Measurements from ENCODE around the gene CHD2. TPM values are rescaled to one million over a fixed set of nuclear protein-coding genes. Genes with fewer than 3 reads are reported as not detected.

Gene CHD2
- total and polyA plus RNA-seq, 8 donors, result 21.5 to 833 (median 131) TPM

DNA sequence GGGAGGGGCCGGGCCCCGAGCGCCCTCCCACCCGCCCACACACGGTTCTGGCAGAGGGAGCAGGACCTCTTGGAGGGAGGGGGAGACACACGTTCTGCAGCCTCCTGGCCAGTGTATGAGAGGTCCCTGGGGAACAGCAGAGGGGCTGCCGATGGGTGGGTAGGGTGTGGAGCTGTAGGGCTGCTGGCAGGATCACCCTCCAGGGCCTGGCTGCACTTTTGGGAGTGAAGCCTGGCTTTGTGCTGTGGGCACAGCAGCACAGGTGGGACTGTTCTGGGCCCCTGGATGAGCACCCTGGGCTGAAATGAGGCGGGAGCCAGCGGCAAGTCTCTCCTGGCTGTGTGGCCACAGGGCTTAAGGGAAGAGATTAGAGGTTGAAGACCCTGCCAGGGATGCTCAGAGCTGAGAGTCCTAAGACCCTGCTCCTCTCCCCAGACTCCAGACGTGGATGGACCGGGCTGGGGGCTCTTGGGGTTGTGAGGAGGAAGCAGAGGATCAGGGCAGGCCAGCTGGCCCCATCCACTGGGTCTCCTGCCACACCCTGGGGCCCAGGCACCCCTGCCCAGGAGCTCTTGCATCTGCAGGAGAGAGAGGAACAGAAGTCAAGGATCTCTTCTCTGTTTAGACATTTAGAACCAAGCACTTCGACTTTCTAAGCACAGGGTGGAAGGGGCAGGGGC, 143.6 kb downstream of the CHD2 start:
- Histone ChIP-seq H3K4me1 (peaks cover 0 to 18% (median 9%) of the 10 kb centered on the region in 4 donors), H3K9me3 (peaks cover 0 to 9% (median 7%) of the 10 kb centered on the region in 4 donors), H3K27ac (peak overlapping the region in 2 of 5 donors; percentile 22 to 55), H3K36me3 (peaks cover 17 to 66% (median 37%) of the 10 kb centered on the region in 4 donors), H3K27me3 (peaks cover 0 to 10% (median 0%) of the 10 kb centered on the region in 3 donors), H3K4me3 (no peak overlapping the region)
- DNase-seq, result no peak
- intact Hi-C loops (cut with DNase I; ENCODE audit: low total_unique reads), result no loop called here
- TF ChIP-seq POLR2AphosphoS5 (IDR thresholded peaks at IDR 0.05), result no peak
- TF ChIP-seq CTCF (IDR thresholded peaks at IDR 0.05), result no peak
- TF ChIP-seq POLR2A (IDR thresholded peaks at IDR 0.05), result no peak
- no peak for TF ChIP-seq EP300 (IDR thresholded peaks at IDR 0.05)
- WGBS, 5 donors, result 37 to 53% (median 49%) methylated on average over 12 of the region's 12 CpGs

DNA sequence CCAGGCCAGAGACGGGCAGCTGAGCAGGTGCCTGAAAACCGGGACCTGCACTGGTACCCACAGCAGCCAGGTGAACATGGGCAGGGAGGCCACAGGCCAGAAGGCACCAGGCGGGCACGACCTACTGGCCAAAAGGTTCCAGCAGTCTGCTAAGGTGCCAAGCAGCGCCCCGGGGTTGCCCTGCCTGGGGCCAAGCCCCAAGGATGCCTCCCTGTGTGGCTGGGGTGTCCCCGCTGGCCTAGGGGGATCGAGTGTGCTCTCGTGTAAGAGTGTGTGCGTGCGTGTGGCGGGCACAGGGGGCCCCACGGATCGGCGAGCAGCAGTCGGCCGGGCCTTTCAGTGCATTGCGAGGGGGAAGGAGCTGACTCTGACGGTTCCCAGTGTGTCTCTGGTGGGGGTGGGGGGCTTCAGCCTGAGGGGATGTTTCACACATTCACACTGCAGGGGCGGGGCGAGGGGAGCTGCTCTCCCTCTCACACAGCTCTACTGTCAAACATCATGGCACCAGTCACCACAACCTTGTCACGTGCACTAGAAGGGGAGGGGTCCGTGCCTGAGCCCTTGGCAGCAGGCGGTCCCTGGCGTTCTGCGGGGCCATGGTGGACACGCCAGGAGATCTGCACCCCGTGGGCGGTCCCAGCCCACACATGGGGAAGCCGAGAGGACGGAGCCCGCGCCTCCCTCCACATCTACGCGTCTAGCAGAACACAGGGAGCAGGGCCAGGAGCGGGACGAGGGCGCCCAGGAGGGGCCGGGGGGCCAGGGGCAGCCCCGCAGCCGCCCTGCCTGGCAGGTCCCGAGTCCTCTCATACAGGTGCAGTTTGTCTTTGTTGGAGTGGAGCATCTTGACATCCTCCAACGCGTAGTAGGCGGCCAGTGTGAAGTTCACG, 144.4 kb downstream of the CHD2 start:
- H3K4me1 ChIP-seq, result peaks cover 0 to 26% (median 13%) of the 10 kb centered on the region in 4 donors
- intact Hi-C loops (cut with DNase I; ENCODE audit: low total_unique reads), result no loop called here
- no peak overlapping the region for H3K4me3 ChIP-seq
- peak in 1 of 2 donors; percentile 43 for DNase-seq
- H3K27me3 ChIP-seq, result peaks cover 0 to 10% (median 0%) of the 10 kb centered on the region in 3 donors
- TF ChIP-seq CTCF (IDR thresholded peaks at IDR 0.05), result no peak
- no peak for TF ChIP-seq POLR2AphosphoS5 (IDR thresholded peaks at IDR 0.05)
- no peak for TF ChIP-seq POLR2A (IDR thresholded peaks at IDR 0.05)
- TF ChIP-seq EP300 (IDR thresholded peaks at IDR 0.05), result no peak
- 81 to 88% (median 86%) methylated on average over 13 to 46 of the region's 46 CpGs for WGBS, 5 donors
- peaks cover 0 to 9% (median 7%) of the 10 kb centered on the region in 4 donors for H3K9me3 ChIP-seq
- peak overlapping the region in 2 of 5 donors; percentile 22 to 55 for H3K27ac ChIP-seq
- peaks cover 17 to 74% (median 40%) of the 10 kb centered on the region in 4 donors for H3K36me3 ChIP-seq

GRCh38 chr15:93045191-93045785, 145.2 kb downstream of the CHD2 start:
- H3K36me3 ChIP-seq, result peaks cover 17 to 81% (median 46%) of the 10 kb centered on the region in 4 donors
- intact Hi-C loops (cut with DNase I; ENCODE audit: low total_unique reads), result no loop called here
- H3K4me1 ChIP-seq, result peaks cover 0 to 33% (median 16%) of the 10 kb centered on the region in 4 donors
- peak overlapping the region in 1 of 5 donors; percentile 55 for H3K27ac ChIP-seq
- H3K9me3 ChIP-seq, result peaks cover 0 to 9% (median 7%) of the 10 kb centered on the region in 4 donors
- 92 to 95% (median 92%) methylated on average over 18 to 27 of the region's 27 CpGs for WGBS, 5 donors
- TF ChIP-seq CTCF (IDR thresholded peaks at IDR 0.05) (no peak), POLR2A (IDR thresholded peaks at IDR 0.05) (no peak), POLR2AphosphoS5 (IDR thresholded peaks at IDR 0.05) (no peak), EP300 (IDR thresholded peaks at IDR 0.05) (no peak)
- no peak overlapping the region for H3K4me3 ChIP-seq
- no peak for DNase-seq
- peaks cover 0 to 10% (median 0%) of the 10 kb centered on the region in 3 donors for H3K27me3 ChIP-seq

DNA sequence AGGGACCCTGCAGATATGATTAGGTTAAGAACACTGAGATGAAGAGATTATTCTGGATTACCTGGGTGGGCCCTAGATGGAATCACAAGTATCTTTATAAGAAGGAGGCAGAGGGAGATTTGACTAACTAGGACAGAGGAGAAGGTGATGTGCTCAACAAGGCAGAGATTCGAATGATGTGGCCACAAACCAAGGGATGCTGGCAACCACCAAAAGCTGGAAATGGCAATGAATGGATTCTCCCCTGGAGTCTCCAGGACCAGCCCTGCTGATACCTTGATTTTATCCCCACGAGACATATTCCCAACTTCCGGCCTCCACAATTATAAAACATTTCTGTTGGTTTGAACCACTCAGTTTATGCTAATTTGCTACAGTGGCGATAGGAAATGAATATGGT, 146.0 kb downstream of the CHD2 start:
- Histone ChIP-seq H3K27me3 (peaks cover 0 to 10% (median 0%) of the 10 kb centered on the region in 3 donors), H3K36me3 (peaks cover 17 to 90% (median 52%) of the 10 kb centered on the region in 4 donors), H3K4me3 (no peak overlapping the region), H3K27ac (no peak overlapping the region), H3K9me3 (peaks cover 0 to 9% (median 7%) of the 10 kb centered on the region in 4 donors), H3K4me1 (peaks cover 0 to 42% (median 19%) of the 10 kb centered on the region in 4 donors)
- WGBS, 5 donors, result 93 to 96% (median 94%) methylated on average over 4 of the region's 4 CpGs
- intact Hi-C loops (cut with DNase I; ENCODE audit: low total_unique reads), result no loop called here
- TF ChIP-seq POLR2AphosphoS5 (IDR thresholded peaks at IDR 0.05) (no peak), CTCF (IDR thresholded peaks at IDR 0.05) (no peak), EP300 (IDR thresholded peaks at IDR 0.05) (no peak)
- no peak for DNase-seq
